Fibroblast of the aortic adventitia (primary cell): ENCODE measurements around the gene RRBP1. TPM values are rescaled to one million over a fixed set of nuclear protein-coding genes. Genes with fewer than 3 reads are reported as not detected.
"Not testable (repeated sequence)": the region's sequence is repeated elsewhere in the genome, so short reads cannot be mapped to it uniquely, and the experiment has no call there.

Experiments used
- DNase-seq: peaks from one replicate; pipeline ENCODE4 v3.0.0-alpha.2; 2010; ENCODE audit warnings: low read depth
- H3K4me3 ChIP-seq: 2 replicates; pipeline ENCODE4 v1.5.1; 2011; ENCODE audit warnings: low read depth, mild to moderate bottlenecking, control low read depth, low read length, moderate library complexity
- total RNA-seq: library from RNA; depleted of rRNA; stranded (reverse); fragments of >200 nt; gene quantifications from 2 replicates; pipeline ENCODE4 v1.2.3, GENCODE V29; 2012; ENCODE audit warnings: low replicate concordance
- TF ChIP-seq, protein P1 (sequence below): IDR thresholded peaks from 2 replicates; pipeline ENCODE4 v1.5.1; 2011; ENCODE audit warnings: mild to moderate bottlenecking, low read length, control low read depth, inconsistent platforms; ENCODE audit not compliant: insufficient read depth

Gene RRBP1
- total RNA-seq, 1 donor, result 95.5 TPM

DNA sequence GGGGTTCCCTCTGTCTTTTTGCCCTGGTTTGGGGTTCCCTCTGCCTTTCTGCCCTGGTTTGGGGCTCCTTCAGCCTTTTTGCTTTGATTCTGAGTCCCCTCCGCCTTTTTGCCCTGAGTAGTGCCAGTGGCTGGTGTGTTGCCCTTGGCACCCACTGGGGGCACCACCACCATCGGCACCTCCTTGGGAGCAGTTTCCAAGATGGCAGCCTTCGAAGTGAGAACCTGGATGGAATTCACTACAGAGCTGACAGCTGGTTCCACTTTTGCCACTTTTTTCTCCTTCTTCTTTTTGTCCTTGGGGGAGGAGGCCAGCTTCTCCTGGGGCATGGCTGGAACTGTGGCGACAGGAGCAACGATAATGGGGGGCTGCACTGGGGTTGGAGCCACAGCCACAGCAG is 22.2 kb downstream of the RRBP1 start:
- H3K4me3 ChIP-seq, result no peak overlapping the region
- DNase-seq, result no peak
- TF ChIP-seq, protein P1, sequence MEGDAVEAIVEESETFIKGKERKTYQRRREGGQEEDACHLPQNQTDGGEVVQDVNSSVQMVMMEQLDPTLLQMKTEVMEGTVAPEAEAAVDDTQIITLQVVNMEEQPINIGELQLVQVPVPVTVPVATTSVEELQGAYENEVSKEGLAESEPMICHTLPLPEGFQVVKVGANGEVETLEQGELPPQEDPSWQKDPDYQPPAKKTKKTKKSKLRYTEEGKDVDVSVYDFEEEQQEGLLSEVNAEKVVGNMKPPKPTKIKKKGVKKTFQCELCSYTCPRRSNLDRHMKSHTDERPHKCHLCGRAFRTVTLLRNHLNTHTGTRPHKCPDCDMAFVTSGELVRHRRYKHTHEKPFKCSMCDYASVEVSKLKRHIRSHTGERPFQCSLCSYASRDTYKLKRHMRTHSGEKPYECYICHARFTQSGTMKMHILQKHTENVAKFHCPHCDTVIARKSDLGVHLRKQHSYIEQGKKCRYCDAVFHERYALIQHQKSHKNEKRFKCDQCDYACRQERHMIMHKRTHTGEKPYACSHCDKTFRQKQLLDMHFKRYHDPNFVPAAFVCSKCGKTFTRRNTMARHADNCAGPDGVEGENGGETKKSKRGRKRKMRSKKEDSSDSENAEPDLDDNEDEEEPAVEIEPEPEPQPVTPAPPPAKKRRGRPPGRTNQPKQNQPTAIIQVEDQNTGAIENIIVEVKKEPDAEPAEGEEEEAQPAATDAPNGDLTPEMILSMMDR, result no peak

DNA sequence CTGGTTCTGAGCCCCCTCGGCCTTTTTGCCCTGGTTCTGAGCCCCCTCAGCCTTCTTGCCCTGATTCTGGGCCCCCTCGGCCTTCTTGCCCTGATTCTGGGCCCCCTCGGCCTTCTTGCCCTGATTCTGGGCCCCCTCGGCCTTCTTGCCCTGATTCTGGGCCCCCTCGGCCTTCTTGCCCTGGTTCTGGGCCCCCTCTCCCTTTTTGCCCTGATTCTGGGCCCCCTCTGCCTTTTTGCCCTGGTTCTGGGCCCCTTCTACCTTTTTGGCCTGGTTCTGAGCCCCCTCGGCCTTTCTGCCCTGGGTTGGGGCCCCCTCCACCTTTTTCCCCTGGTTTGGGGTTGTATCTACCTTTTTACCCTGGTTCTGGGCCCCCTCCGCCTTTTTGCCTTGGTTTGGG is 22.7 kb downstream of the RRBP1 start:
- not testable (repeated sequence) for H3K4me3 ChIP-seq, DNase-seq

DNA sequence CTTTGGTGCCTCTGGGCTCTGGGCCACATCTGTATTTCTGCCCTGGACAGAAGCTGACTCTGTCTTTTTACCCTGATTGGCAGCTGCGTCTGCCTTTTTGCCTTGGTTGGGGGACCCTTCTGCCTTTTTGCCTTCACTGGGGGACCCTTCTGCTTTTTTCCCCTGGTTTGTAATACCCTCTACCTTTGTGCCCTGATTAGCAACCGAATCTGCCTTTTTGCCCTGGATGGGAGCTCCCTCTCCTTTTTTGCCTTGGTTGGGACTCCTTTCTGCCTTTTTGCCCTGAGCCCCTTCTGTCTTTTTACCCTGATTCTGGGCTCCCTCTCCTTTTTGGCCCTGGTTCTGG is 23.4 kb downstream of the RRBP1 start:
- H3K4me3 ChIP-seq, result no peak overlapping the region
- no peak for DNase-seq
- TF ChIP-seq, protein P1, result no peak

DNA sequence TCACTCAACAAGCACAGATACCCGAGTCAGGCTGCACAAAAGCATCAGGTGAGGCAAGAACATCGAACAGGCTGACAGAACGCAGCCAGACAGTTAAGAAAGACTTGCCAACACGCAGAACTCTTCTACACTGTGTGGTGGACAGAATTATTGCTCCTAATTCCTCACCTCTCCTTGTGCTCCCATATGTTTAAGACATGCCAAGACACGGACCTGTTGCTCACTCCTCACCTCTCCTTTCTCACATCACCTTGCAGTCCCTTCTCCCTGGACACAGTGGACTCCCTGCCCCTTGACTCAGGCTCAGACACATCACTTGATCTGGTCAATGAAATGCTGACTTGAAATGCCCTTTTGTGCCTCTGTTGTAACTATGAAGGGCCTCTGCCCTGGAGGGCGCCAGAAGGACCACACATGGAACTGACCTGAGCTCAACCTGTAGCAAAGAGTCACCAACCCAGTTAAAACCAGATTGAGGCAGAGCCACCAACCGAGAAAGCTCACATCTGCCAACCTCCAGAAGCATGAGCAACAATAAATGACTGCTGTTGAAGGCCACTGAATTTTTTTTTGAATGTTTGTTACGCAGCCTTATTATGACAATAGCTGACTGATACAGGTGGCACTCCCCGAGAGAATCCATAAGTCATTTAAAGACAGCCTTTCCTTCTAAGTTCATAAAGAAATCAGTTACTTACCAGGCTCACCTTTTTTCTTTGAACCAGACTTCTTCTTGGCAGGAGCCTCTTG is 24.0 kb downstream of the RRBP1 start:
- H3K4me3 ChIP-seq, result no peak overlapping the region
- DNase-seq, result no peak
- TF ChIP-seq, protein P1, result no peak

DNA sequence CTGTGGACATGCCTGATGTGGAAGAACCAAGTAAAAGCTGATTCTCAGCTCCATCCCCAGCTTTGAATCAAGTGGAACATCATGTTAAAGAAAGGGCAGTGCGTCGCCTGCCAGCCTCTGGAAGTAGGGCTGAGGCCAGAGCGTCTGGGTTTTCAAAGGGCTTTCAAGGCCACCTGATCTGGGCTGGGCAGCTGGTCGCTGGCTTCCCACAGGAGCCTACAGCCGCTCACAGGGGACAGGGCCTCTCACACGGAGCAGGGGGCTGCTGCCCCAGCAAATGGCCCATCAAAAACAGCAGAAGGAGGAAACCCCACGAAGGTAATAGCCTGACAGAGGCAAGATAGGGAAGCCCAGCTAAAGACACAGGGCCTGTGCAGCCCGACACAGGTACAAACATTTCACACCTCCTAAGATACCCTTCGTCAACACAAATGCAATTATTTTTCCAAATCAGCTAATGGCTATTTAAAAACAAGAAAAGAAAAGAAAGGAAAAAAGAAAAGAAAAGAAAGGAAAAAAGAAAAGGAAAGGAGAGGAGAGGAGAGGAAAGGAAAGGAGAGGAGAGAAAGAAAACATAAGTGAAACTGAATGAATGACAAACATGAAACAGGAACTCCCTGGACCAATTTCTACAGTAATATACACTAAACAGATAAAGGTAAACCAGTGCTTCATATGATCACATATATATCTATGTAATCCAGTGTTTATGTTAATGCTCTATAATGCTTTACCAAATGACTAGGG is 24.8 kb downstream of the RRBP1 start:
- DNase-seq, result no peak
- H3K4me3 ChIP-seq, result no peak overlapping the region
- TF ChIP-seq, protein P1, result no peak

DNA sequence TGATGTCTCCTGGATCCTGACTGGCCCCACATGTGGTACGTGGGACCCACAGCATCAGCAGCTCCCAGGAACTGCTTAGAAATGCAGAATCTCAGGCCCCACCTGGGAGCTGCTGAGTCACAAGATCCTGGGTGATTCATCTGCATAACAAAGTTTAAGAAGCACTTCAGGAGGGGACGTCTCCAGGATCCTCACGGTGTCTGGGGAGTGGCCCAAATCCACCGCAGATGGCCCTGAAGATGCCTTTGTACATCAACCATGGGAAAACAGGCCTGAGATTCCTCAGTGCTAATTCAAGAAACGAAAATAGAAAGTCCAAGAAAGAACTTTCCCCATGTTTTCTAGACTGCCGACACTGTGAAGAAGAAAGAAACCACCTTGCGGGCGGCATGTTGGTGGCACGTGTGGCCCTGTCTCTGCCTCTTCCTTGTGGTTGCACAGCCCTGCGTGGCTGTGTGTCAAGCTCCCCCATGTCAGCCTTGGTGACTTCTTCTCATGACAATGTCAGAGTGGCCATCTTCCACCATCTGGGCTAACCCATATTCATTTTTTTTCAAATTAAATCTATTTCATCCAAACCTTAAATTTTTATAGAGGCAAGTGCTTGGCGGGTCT is 26.1 kb downstream of the RRBP1 start:
- peak; percentile 50 for DNase-seq
- no peak overlapping the region for H3K4me3 ChIP-seq
- TF ChIP-seq, protein P1, result no peak

DNA sequence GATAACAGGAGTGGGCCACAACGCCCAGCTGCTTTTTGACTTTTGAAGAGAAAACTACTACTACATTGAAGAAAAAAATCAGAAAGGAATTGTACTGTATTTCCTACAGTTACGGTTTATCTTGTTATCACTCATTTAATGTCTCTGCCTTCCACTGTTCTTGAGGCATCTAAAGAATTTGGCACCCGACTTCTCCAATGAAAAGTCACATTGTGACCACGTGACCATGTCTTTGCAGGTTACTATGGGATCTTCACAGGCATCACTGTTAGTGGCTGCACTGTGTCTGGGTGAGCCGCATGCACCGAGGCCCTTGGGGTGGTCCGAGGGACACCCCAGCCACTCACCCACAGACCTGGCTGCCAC is 26.8 kb downstream of the RRBP1 start:
- DNase-seq, result peak; percentile 58
- TF ChIP-seq, protein P1, result no peak
- no peak overlapping the region for H3K4me3 ChIP-seq
